Right lobe of liver (tissue), 6 donors: Measurements from ENCODE around the gene WDR47. TPM values are rescaled to one million over a fixed set of nuclear protein-coding genes. Genes with fewer than 3 reads are reported as not detected.
"Not testable (repeated sequence)": the region's sequence is repeated elsewhere in the genome, so short reads cannot be mapped to it uniquely, and the experiment has no call there.

Source experiments
- ATAC-seq, 4 donors: fragments of 200-7000 bp; cut with Tn5 transposase; one replicate each; pipeline ENCODE4 v1.9.1; 2020; ENCODE audit warnings: mild to moderate bottlenecking in 4 of 4, moderate library complexity in 4 of 4
- DNase-seq, 3 donors: peaks; one replicate each; pipeline ENCODE4 v3.0.0-alpha.2; 2020
- H3K27ac ChIP-seq, 3 donors: fragments of 200-600 bp; one replicate each; pipeline ENCODE4 v1.8.0; 2022
- H3K27me3 ChIP-seq, 2 donors: fragments of 200-600 bp; one replicate each; pipeline ENCODE4 v1.8.0; 2022
- H3K36me3 ChIP-seq, 4 donors: fragments of 200-600 bp; sonication (generic) in 1 of 4; one replicate each; pipeline versions ENCODE4 v1.5.1 to v1.8.0; 2017 to 2022; ENCODE audit warnings: control low read depth in 1 of 4
- H3K4me1 ChIP-seq, 4 donors: fragments of 200-600 bp; sonication (generic) in 1 of 4; one replicate each; pipeline versions ENCODE4 v1.5.1 to v1.8.0; 2017 to 2022; ENCODE audit warnings: control low read depth in 1 of 4
- H3K4me3 ChIP-seq, 3 donors: fragments of 200-600 bp; one replicate each; pipeline ENCODE4 v1.8.0; 2022
- H3K9me3 ChIP-seq, 4 donors: fragments of 200-600 bp; sonication (generic) in 1 of 4; one replicate each; pipeline versions ENCODE4 v1.5.1 to v1.8.0; 2017 to 2022; ENCODE audit warnings: control low read depth in 1 of 4
- CTCF ChIP-seq, 4 donors: fragments of 200-600 bp in 3 of 4; fragments of 450-650 bp in 1 of 4; IDR thresholded peaks; one replicate each; pipeline versions ENCODE4 v1.5.1 to v1.8.0; 2016 to 2022; ENCODE audit warnings: antibody characterized with exemption in 4 of 4, mild to moderate bottlenecking in 2 of 4
- POLR2A ChIP-seq: fragments of 450-650 bp; IDR thresholded peaks from one replicate; pipeline ENCODE4 v1.6.1; 2017; ENCODE audit warnings: antibody characterized with exemption, mild to moderate bottlenecking
- whole genome bisulfite sequencing: methylation state at CpG from one replicate; pipeline ENCODE4 v1.1.6; 2018; ENCODE audit warnings: low coverage, low lambda C conversion rate; ENCODE audit not compliant: insufficient coverage; ENCODE audit errors: missing lambda C conversion rate; 5-methylcytosine and 5-hydroxymethylcytosine counted together
- intact Hi-C, 2 donors: fragments of 100-400 bp; cut with DNase I; formaldehyde crosslinking; loops; one replicate each; pipeline versions ENCODE4 v1.11.2 to v1.14.1; 2022
- total RNA-seq, 6 experiments: library from RNA; depleted of rRNA in 2 of 6; stranded (reverse); fragments of >200 nt in 2 of 6; fragmentation: NEBNext Ultra II Directional in 3 of 6; extraction: Animal tissue kit (Norgen Biotek cat#: 25700) in 3 of 6; gene quantifications; one replicate each; pipeline versions ENCODE4 v1.1.0 to v1.2.4, GENCODE V29; 2016 to 2023
- donor health status: DM: no; HTN: yes; CAD: no.
- donor health status: DM: no; HTN: no; CAD: no.
- donor health status: DM: no; HTN: no; CAD: no.
- donor health status: DM: no; HTN: yes; CAD: no.
- donor health status: DM: no; HTN: yes; CAD: no.

Gene WDR47
- total RNA-seq, 6 experiments from 2014 or later = 2.4 to 4.2 (median 2.6) TPM

- no peaks in the 10 kb centered on the region for H3K9me3 ChIP-seq
- no peaks in the 10 kb centered on the region for H3K4me1 ChIP-seq
- TF ChIP-seq POLR2A (no peak), CTCF (IDR thresholded peaks at IDR 0.05) (no peak)
- H3K4me3 ChIP-seq = no peak overlapping the region
- no peaks in the 10 kb centered on the region for H3K36me3 ChIP-seq
- ATAC-seq = no peak
- H3K27ac ChIP-seq = no peak overlapping the region
- no CpG with 5 or more reads among the region's 2 CpGs for WGBS
- DNase-seq = no peak
- intact Hi-C loops = no loop called here
- H3K27me3 ChIP-seq = no peaks in the 10 kb centered on the region
These were observed 7.5 kb downstream of the WDR47 start for GRCh38 chr1:109034382-109034781.

- DNase-seq, H3K4me1 ChIP-seq, H3K27me3 ChIP-seq, H3K4me3 ChIP-seq, intact Hi-C loops, H3K27ac ChIP-seq, H3K9me3 ChIP-seq, ATAC-seq, H3K36me3 ChIP-seq: not testable (repeated sequence)
- 89% methylated on average over 5 of the region's 8 CpGs for WGBS
These were observed 12.4 kb downstream of the WDR47 start for GRCh38 chr1:109029493-109029892.

DNA sequence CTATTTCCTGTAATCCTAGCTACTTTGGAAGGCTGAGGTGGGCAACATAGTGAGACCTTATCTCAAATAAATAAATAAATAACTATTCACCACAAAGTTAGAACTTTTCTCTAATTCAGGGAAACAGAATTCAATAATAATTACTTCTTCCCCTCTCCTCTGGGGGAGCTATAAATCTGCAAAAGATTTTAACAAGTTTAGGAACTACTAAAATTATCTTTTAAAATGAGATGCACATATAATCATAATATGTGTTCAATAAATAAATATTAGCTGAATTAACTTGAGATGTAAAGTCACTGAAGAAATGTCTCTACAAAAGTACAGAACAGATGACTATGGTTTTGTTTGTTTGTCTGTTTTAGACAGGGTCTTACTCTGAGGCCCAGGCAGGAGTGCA is 14.1 kb downstream of the WDR47 start:
- H3K4me3 ChIP-seq = no peak overlapping the region
- H3K9me3 ChIP-seq = no peaks in the 10 kb centered on the region
- no peak for ATAC-seq
- no peaks in the 10 kb centered on the region for H3K4me1 ChIP-seq
- DNase-seq = no peak
- intact Hi-C loops = no loop called here
- no peak overlapping the region for H3K27ac ChIP-seq
- H3K27me3 ChIP-seq = no peaks in the 10 kb centered on the region
- TF ChIP-seq POLR2A = no peak
- peak in 3 of 4 donors; percentile 17 to 23 (median 20) for TF ChIP-seq CTCF (IDR thresholded peaks at IDR 0.05)
- no peaks in the 10 kb centered on the region for H3K36me3 ChIP-seq

- DNase-seq = no peak
- intact Hi-C loops = no loop called here
- no peak overlapping the region for H3K27ac ChIP-seq
- no peaks in the 10 kb centered on the region for H3K9me3 ChIP-seq
- 79% methylated on average over 6 of the region's 6 CpGs for WGBS
- no peak for ATAC-seq
- H3K4me3 ChIP-seq = no peak overlapping the region
- TF ChIP-seq CTCF (IDR thresholded peaks at IDR 0.05) (no peak), POLR2A (no peak)
- H3K27me3 ChIP-seq = no peaks in the 10 kb centered on the region
- no peaks in the 10 kb centered on the region for H3K4me1 ChIP-seq
- H3K36me3 ChIP-seq = peaks cover 0 to 4% (median 0%) of the 10 kb centered on the region in 4 donors
These were observed 16.2 kb downstream of the WDR47 start for GRCh38 chr1:109025694-109026093.

DNA sequence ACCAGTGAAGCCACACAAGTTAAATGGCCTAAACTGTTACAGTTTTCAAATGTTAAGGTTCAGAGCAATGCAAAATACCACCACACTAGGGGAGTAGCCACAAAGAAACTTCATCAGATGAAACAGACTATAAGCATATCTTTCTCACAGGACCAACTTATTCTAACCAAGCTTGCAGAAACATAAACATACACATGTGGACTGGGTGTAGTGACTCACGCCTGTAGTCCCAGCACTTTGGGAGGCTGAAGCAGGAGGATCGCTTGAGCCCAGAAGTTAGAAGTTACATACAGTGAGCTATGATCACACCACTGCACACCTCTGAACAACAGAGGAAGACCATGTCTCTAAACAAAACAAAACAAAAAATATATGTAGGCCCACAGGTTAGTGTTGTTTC is 17.3 kb downstream of the WDR47 start:
- Histone ChIP-seq H3K4me3 (no peak overlapping the region), H3K36me3 (peaks cover 0 to 4% (median 0%) of the 10 kb centered on the region in 4 donors), H3K4me1 (no peaks in the 10 kb centered on the region), H3K27me3 (no peaks in the 10 kb centered on the region), H3K9me3 (no peaks in the 10 kb centered on the region), H3K27ac (no peak overlapping the region)
- no peak for TF ChIP-seq CTCF (IDR thresholded peaks at IDR 0.05)
- no peak for TF ChIP-seq POLR2A
- WGBS = 93% methylated on average over 2 of the region's 2 CpGs
- ATAC-seq (no peak), DNase-seq (no peak)
- intact Hi-C loops = no loop called here
